HG03432 (cell line): ENCODE measurements around the gene HK2.

Source experiments
- ATAC-seq: cut with Tn5 transposase; IDR thresholded peaks from one replicate; pipeline ENCODE4 v1.9.1; 2021; ENCODE audit warnings: mild to moderate bottlenecking, moderate library complexity; ENCODE audit not compliant: unreplicated experiment

HK2 gene

DNA sequence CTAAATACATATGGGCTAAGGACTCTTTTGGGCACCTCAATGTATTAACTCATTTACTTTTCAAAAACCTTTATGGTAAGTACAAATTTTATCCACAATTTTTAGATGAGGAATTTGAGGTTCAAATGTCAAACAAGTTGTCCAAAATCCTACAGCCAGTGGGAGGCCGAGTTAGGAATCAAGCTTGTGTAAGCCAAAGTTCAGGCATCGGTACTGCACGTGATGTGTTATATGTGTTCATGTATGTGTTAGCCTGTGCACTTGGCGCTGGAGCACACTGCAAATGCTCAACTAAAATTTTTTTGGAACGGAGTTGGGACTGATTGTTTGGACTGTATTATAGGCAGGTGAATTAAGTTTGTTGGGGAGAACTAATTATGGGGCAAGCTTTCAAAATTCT lies 22.7 kb downstream of the HK2 start:
- ATAC-seq: no peak

DNA sequence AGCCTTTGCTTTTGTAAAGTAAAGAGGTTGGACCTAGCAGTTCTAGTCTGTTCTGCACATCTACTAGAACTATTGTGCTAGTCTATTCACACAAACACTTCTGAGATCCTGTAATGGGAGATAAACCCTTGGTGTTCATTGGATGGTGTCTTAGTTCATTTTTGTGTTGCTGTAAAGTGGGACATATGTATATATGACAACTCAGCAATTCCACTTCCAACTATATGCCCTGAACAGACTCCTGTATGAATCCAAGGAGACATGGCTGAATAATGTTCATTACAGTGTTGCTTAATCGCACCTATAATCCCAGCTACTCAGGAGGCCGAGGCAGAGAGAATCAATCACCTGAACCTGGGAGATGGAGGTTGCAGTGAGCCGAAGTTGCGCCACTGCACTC lies 23.3 kb downstream of the HK2 start:
- ATAC-seq: no peak

DNA sequence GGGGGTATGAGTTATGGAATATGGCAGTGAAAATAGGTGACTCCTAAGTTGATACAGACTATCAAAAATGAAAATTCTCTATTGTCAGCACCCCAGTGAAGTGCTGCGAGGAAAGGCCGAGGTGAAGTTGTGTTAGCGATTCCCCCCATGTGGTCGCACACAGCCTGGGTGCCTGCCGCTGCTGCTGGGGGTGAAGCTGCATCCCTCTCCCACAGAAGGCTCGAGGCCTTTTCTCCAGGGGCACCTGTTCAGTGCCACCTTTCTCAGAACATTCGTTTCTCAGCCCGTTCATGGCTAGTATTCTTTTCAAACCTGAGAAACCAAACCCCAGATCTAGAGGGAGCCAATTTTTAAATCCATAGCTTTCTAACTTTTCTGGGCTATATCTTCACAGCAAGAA lies 23.8 kb downstream of the HK2 start:
- ATAC-seq: no peak

DNA sequence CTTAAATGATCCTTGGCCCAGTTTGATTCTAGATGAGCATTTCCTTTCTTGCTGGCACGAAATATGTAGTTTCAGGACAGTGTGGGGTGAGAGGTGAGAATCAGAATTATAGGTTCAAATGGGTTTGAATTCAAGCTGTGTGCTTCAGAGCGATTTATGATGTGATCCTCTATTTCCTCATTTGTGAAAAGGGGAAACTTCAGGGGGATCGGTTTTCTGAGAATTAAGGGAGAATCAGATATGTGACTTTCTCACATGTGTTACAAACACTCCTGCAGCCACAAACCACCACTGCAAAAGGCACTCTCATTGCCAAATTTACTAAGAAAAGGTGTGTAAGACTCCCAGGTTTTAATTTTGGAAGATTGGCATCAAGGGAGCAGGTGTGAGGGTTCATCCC lies 24.4 kb downstream of the HK2 start:
- ATAC-seq: no peak

DNA sequence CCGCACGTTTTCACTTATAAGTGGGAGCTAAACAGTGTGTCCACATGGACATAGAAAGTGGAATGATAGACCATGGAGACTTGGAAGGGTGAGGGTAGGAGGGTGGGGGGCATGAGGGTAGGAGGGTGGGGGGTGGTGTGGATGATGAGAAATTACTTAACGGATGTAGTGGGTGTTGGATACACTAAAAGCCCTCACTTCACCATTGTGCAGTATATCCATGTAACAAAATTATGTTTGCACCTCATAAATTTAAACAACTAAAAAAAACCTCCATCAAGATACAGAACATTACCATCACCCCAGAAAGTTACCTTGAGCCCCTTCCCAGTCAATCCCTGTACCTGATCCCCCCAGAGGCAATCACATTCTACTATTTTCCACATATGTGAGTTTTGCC lies 26.2 kb downstream of the HK2 start:
- ATAC-seq: no peak

DNA sequence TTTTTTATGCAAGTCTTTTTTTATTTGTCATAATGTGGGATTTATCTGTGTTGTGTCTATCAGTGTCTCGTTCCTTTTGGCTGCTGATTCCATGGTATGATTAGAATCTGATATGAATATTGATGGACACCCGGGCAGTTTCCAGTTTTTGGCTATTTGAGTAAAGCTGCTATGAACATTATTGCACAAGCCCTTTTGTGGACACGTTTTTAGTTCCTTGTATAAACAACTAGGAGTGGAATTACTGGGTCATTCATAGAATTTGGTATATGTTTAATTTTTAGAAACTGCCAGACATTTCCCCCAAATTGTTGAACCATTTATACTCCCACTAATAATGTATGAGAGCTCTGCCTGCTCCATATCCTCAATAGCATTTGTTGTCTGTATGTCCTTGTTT lies 26.6 kb downstream of the HK2 start:
- no peak for ATAC-seq

DNA sequence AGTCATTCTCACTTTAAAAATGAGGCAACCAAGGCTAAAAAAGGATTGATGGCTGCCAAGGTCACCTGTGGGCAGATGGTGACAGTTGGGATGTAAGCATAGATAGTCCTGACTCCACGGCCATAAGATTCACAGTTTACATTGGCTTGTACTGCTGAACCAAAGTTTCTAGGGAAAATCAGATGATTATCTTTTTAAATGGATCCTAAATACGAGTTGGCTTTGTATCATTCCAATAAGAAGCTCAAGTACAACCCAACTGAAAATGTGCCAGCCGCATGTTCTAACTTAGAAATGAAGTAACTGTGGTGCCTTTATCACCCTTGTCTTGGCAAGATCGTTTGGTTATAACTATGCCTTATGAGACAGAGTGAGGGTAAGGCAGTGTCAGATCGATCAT lies 27.6 kb downstream of the HK2 start:
- ATAC-seq: no peak

DNA sequence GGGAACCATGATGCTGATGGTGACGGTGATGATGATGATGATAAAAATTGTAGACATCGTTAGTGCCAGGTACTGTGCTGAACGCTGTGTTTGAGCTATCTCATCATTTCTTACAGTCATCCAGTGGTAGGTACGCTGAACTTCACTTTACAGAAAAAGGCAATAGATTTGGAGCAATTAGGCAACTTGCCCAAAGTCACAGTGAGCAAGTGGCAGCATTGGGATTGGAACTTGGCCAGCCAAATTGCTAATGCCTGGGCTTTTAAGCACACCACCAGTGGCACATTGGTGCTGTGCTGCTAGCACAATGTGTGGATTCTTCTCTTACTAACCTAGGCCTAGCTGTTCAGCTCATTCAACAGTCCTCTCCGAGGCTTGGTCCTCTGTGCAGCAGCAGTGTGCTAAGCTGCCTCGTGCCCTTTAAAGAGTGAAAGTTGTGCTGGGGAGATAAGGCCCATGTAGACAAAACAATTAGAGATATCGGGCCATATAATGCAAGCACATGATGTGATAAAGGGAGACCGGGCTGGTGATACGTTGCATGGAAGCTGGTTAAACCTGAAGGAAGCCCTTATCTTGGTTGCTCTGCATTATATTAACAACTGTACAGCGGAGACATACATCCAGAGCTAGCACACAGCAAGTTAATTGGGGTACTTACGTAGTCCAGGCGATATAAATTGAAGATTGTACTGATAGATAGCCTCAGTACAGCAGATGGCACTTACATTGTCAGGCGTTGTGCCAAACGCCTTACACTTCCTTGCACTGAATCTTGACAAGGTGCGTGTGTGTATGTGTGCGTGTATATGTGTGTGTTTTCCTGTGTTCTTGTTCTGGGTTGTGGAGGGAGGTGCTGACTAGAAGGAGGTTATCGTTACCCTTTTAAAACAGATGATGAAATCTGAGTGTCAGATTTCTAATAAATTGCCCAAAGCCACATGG lies 28.4 kb downstream of the HK2 start:
- ATAC-seq: no peak

DNA sequence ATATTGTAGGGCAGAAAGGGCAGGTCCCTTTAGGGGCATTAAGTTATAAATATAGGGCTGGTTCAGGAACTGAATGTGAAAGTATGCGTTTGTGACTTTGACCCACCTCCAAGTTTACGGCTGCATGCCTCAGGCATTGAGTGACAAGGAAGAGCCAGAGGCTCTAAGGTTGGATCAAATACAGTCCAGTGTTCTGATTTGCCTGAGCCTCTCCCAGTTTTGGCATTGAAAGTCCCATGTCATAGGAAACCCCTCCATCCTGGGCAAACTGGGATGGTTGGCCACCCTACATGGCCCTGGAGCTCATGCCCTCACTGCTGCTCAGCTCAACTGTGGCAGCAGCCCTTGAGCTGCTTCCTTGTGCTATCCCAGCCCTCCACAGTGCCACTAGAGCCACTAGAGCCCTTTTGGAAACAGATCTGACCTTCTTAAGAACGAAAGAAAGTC lies 29.9 kb downstream of the HK2 start:
- ATAC-seq: no peak

DNA sequence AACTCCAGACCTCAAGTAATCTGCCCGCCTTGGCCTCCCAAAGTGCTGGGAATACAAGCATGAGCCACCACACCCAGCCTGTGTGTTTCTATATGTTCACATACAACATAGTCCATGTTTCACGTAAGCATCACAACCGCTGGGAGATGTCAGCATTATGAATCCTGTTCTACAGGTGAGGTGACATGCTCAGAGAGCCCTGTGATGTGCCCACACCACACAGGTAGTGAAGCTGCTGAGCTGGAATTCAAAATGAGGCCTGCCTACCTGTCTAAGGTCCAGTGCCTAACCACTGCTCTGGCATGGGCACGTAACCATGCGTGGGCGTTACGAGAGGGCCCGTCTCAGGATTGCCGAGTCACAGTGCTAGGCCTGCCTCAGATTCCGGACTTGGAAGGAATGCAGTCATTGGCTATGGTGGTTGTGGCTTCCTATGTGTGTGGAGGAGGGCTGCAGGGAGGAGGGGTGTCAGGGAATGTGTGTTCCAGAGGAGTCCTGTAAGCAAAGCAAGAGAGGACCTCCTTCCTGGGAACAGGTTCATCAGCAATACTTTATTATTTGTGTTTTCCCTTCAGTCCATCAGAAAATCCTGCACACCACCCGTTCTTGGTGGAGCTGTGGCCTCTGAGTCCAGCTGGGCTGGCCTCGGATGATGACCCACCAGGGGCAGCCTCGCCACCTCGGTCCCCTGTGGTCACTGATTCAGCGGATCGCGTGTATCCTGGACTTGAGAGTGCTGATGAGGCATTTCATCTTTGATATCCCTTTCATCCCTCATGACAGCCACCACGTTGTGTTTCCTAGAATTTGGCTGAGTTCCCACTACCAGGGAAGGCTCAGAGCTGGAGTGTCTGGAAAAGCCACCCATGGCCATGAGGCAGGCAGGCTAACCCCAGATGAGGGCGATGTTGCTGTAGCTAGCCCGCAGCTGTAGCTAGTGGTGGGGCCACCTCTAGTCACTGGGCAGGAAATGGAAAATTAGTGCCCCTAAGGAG lies 31.1 kb downstream of the HK2 start:
- ATAC-seq: no peak

DNA sequence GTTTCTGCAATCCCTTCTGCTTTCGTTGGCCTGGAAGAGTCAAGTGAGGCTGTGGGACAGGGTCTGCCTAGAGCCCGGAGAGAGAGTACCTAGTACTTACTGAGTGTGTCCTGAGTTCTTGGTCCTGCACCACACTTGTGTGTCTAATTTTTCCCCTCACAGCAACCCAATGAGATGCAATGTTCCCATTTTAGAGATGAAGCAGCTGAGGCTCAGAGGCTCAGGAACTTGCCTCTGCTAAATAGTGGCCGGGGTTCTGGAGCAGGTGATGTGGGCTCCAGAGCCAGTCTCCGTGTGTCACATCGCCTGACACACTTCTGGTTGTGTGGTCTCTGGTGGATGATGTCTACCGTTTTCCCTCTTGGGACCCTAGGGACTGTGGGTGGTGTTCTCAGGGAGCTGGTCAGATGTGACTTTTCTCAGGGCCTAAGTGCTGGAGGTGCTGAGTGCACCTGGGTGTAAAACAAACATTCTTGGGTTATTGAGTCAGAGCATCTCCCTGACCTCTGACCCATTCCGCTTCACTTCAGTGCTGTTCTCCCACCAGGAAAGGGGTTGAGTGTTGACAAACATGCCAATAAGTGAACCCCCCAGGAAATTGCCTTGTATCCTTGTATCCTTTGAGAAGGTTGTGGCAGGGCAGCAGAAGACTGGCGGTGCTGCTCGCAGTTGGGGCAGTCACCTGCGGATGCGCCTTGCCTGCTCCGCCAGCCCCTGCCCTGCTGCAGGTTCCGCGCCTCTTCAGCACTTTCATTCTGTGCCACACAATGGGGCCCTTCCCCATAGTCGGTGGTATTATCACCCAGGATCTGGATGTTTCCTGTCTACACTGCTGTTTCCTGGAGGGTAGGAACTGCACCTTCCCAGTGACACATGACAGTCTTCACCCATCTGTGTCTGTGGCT lies 32.1 kb downstream of the HK2 start:
- no peak for ATAC-seq

DNA sequence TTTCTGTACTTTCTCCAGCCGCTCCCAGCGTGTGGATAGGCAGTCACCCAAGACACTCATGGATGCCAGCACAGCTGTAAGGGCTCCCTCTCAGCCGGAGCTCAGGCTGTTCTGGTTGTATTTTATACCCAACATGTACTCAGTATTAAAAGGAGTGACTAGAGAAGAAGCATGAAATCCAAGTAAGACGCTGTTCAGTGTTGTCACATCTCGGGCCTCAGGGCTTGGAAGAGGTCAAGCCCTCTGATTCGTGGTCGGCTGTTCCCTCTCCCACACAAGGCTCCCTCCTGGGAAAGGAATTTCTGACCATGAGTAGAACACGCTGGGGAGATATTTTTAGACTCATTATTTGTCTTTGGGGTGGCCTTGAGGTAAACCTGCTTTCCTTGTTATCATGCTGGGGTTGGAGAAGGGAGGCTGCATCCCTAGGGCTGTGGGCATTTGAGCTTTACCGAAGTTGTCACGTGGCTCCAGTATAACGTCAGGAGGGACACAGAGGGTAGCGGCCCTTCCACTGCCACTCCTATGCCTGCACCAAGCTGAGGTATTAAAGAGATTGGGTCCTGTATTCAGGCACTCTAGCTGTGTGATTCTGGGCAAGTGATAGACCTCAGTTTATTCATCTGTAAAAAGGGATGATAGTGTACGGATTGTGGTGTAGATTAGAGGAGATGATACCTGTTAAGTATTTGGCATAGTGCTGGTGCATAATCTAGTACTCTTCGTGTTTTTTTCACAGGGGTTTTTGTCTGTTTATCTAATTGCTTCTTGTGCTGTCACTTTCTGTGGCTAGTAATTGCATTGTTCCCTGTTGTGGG lies 34.1 kb downstream of the HK2 start:
- ATAC-seq: no peak

DNA sequence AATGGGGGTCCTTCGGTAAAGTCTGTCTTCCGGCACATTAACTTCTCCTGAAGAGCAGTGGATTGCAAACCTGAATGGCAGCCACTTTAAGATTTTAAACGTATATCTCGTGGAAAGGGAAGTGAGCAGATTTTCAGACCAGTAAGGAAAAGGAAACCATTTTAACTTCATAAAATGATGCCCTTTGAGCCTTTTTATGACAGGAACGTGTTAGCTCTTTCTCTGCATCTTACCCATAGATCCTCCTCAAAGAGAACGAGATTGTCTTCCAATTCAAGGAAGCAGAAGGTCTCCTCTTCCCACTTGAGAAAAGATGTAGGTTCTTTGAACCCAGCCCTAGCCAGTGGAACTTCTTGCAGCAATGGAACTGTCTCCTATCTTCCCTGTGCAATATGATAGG lies 35.6 kb downstream of the HK2 start:
- no peak for ATAC-seq

DNA sequence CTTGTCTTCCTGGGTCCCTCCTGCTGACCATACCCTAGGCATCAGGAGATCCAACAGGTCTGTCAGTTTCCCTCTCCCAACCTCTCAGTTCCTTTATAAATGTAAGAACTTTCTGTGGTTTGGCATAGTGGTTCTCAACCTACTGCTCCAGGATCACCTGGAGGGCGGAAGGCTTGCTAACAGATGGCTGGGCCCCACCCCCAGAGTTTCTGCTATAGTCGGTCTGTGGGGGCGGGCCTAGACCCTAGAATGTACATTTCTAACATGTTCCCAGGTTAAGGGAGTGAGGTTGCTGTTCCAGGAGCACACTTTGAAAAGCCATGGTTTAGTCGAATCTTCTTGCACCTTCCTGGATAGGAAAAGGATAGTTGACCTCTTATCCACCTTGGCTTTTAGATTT lies 37.0 kb downstream of the HK2 start:
- no peak for ATAC-seq

DNA sequence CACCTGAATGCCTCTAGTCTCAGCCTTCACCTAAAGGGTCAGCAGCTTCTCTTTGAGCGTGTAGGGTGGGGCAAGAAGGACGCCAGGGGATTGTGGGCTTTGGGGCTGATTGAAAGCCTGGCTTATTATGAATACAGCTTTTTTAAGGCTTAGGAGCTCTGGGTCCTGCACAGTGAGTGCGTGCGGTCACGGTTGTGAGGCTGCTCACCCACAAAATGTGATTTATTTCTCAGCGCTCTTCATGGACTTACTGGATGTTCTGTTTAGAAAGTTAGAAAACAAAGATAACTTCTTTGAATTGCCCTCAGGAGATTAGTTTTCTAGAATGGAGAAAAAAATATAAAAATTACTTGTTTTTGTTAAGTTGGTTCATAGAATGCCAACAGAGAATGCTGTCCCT lies 37.5 kb downstream of the HK2 start:
- no peak for ATAC-seq

DNA sequence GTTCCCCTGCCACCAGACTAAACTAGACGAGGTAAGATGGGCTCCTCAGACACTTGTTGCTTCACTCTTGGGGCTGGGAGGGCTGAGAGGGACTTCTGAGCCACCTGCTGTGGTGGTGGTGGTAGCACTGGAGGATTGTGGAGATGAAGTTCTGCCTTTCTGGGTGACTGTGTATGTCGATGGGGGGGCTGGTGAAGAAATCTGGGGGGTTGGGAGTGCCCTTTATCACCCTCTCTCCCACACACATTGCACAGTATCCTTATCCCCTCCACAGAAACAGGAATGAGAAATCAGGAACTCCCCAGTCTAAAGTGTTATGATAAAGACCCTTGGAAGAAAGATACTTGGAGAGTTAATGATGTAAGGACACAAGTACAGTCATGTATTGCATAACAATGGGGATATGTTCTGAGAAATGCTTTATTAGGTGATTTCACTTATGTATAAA lies 38.5 kb downstream of the HK2 start:
- no peak for ATAC-seq

DNA sequence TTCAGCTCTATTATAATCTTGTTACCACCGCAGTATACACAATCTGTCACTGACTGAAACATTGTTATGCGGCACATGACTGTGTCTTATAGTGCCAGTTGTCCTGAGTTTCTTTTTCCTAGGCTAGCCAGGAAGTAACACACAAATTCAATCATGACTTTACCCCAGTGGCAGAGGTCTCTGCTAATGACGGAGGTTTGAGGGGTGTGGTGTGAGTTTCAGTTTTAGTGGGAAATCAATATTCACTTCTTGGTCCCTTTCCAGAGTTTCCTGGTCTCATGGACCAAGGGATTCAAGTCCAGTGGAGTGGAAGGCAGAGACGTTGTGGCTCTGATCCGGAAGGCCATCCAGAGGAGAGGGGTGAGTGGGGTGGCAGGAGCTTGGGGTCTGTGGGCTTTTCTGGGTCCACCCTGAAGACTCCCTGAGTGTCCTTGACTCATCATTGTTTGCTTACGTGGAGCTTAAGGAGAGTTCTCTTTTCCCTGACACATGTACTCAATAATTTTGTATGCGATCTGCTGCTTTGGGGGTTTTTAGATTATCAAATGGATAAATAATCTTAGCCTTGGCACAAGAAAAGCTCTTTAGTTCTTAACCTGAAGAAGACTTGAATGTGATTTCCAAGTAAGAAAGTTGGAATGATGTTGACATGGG lies 39.2 kb downstream of the HK2 start:
- no peak for ATAC-seq

DNA sequence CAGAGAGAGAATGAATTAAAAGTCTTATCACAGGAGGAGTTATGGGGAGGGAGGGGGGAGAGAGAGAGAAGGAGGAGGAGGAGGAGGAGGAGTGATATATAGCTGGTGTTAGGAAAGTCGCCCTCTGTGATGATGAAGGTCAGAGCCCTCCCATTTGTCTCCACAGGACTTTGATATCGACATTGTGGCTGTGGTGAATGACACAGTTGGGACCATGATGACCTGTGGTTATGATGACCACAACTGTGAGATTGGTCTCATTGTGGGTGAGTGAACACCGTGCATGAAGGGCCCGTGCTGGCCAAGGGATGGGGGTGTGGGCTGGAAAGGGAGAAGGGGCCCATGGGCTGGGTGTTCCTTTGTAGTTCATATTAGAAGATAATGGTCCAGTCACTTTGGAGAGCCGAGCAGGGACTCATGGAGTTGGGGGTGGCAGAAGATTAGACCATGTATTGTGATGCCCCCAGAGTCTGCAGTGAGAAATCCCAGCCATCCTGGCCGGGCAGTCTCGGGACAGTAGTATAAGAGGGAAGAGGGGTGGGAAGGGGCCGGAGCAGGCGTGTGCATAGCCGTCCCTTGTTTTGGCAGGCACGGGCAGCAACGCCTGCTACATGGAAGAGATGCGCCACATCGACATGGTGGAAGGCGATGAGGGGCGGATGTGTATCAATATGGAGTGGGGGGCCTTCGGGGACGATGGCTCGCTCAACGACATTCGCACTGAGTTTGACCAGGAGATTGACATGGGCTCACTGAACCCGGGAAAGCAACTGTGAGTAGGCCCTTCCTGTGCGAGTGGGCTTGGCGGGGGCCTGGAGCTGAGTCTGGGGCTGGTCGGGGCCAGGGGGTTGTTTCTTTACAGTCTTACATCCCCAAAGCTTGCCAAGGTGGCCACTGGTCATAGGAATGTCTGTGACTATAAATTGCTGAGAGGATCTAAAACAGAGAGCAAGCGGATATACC lies 40.0 kb downstream of the HK2 start:
- no peak for ATAC-seq
